ENCODE measurements around the gene CXCL13.
"Not testable (repeated sequence)": the region's sequence is repeated elsewhere in the genome, so short reads cannot be mapped to it uniquely, and the experiment has no call there.

The CXCL13 gene

GRCh38 chr4:77635246-77635645 is 29.6 kb downstream of the CXCL13 start:
- Histone ChIP-seq H4K20me1 (ENCODE audit: low read depth, low read length) (no peaks in the 10 kb centered on the region), H2AFZ (ENCODE audit: low read depth, low read length, severe bottlenecking) (no peak overlapping the region), H3F3A (ENCODE audit: insufficient read depth) (no peaks in the 10 kb centered on the region), H3K36me3 (ENCODE audit: low read length) (no peaks in the 10 kb centered on the region), H3K27me3 (ENCODE audit: low read length) (no peaks in the 10 kb centered on the region), H3K79me2 (ENCODE audit: insufficient read depth, low read length) (no peaks in the 10 kb centered on the region), H3K4me2 (ENCODE audit: low read depth, low read length, poor library complexity, severe bottlenecking) (no peak overlapping the region), H3K27ac (ENCODE audit: low read depth, low read length) (no peak overlapping the region), H3K9ac (ENCODE audit: low read length) (no peak overlapping the region), H3K4me3 (ENCODE audit: insufficient read depth, low read length, poor library complexity, severe bottlenecking) (no peak overlapping the region), H3K9me2 (replicated peaks; ENCODE audit: insufficient read depth, low read length) (no peaks in the 10 kb centered on the region), H3K9me3 (ENCODE audit: insufficient read depth, low read length) (no peaks in the 10 kb centered on the region)
- no peak for TF ChIP-seq CTCF (IDR thresholded peaks at IDR 0.05; ENCODE audit: insufficient read depth, low read length, poor library complexity, severe bottlenecking)
- no peak for TF ChIP-seq EZH2phosphoT487 (conservative IDR thresholded peaks at IDR 0.05; ENCODE audit: low read length)

GRCh38 chr4:77635876-77636275 is 30.3 kb downstream of the CXCL13 start:
- H2AFZ ChIP-seq (ENCODE audit: low read depth, low read length, severe bottlenecking), result no peak overlapping the region
- H3K27ac ChIP-seq (ENCODE audit: low read depth, low read length), result no peak overlapping the region
- H3K9ac ChIP-seq (ENCODE audit: low read length), result no peak overlapping the region
- no peaks in the 10 kb centered on the region for H3K9me2 ChIP-seq (replicated peaks; ENCODE audit: insufficient read depth, low read length)
- no peak overlapping the region for H3K4me3 ChIP-seq (ENCODE audit: insufficient read depth, low read length, poor library complexity, severe bottlenecking)
- H4K20me1 ChIP-seq (ENCODE audit: low read depth, low read length), result no peaks in the 10 kb centered on the region
- no peaks in the 10 kb centered on the region for H3K36me3 ChIP-seq (ENCODE audit: low read length)
- TF ChIP-seq CTCF (IDR thresholded peaks at IDR 0.05; ENCODE audit: insufficient read depth, low read length, poor library complexity, severe bottlenecking) (no peak), EZH2phosphoT487 (conservative IDR thresholded peaks at IDR 0.05; ENCODE audit: low read length) (no peak)
- H3K79me2 ChIP-seq (ENCODE audit: insufficient read depth, low read length), result no peaks in the 10 kb centered on the region
- no peaks in the 10 kb centered on the region for H3F3A ChIP-seq (ENCODE audit: insufficient read depth)
- no peak overlapping the region for H3K4me2 ChIP-seq (ENCODE audit: low read depth, low read length, poor library complexity, severe bottlenecking)
- H3K9me3 ChIP-seq (ENCODE audit: insufficient read depth, low read length), result no peaks in the 10 kb centered on the region
- H3K27me3 ChIP-seq (ENCODE audit: low read length), result no peaks in the 10 kb centered on the region

GRCh38 chr4:77636902-77637301 is 31.3 kb downstream of the CXCL13 start:
- Histone ChIP-seq H3F3A (ENCODE audit: insufficient read depth) (no peaks in the 10 kb centered on the region), H3K27ac (ENCODE audit: low read depth, low read length) (no peak overlapping the region), H3K36me3 (ENCODE audit: low read length) (no peaks in the 10 kb centered on the region), H3K4me2 (ENCODE audit: low read depth, low read length, poor library complexity, severe bottlenecking) (no peak overlapping the region), H3K27me3 (ENCODE audit: low read length) (no peaks in the 10 kb centered on the region), H3K4me3 (ENCODE audit: insufficient read depth, low read length, poor library complexity, severe bottlenecking) (no peak overlapping the region), H3K79me2 (ENCODE audit: insufficient read depth, low read length) (no peaks in the 10 kb centered on the region), H3K9ac (ENCODE audit: low read length) (no peak overlapping the region), H3K9me2 (replicated peaks; ENCODE audit: insufficient read depth, low read length) (no peaks in the 10 kb centered on the region), H4K20me1 (ENCODE audit: low read depth, low read length) (no peaks in the 10 kb centered on the region), H3K9me3 (ENCODE audit: insufficient read depth, low read length) (no peaks in the 10 kb centered on the region), H2AFZ (ENCODE audit: low read depth, low read length, severe bottlenecking) (no peak overlapping the region)
- TF ChIP-seq EZH2phosphoT487 (conservative IDR thresholded peaks at IDR 0.05; ENCODE audit: low read length) (no peak), CTCF (IDR thresholded peaks at IDR 0.05; ENCODE audit: insufficient read depth, low read length, poor library complexity, severe bottlenecking) (no peak)

- H2AFZ ChIP-seq (ENCODE audit: low read depth, low read length, severe bottlenecking); H3K4me3 ChIP-seq (ENCODE audit: insufficient read depth, low read length, poor library complexity, severe bottlenecking); H3K27me3 ChIP-seq (ENCODE audit: low read length); H3K9me2 ChIP-seq (replicated peaks; ENCODE audit: insufficient read depth, low read length); H3K36me3 ChIP-seq (ENCODE audit: low read length); H3K9ac ChIP-seq (ENCODE audit: low read length); H3F3A ChIP-seq (ENCODE audit: insufficient read depth); H3K27ac ChIP-seq (ENCODE audit: low read depth, low read length); H3K4me2 ChIP-seq (ENCODE audit: low read depth, low read length, poor library complexity, severe bottlenecking); H3K79me2 ChIP-seq (ENCODE audit: insufficient read depth, low read length); H4K20me1 ChIP-seq (ENCODE audit: low read depth, low read length); H3K9me3 ChIP-seq (ENCODE audit: insufficient read depth, low read length): not testable (repeated sequence)
These were observed 38.4 kb downstream of the CXCL13 start for GRCh38 chr4:77644069-77644468.
